Erythroblast (primary cell): ENCODE data around the gene STIM1.

Experiments
- GATA1 ChIP-seq: IDR thresholded peaks from 2 replicates; pipeline ENCODE4 v1.6.1; 2011; ENCODE audit warnings: low read depth, mild to moderate bottlenecking, control low read depth, low read length, moderate library complexity
- POLR2A ChIP-seq: IDR thresholded peaks from 2 replicates; pipeline ENCODE4 v1.6.1; 2011; ENCODE audit warnings: mild to moderate bottlenecking, low read length

DNA sequence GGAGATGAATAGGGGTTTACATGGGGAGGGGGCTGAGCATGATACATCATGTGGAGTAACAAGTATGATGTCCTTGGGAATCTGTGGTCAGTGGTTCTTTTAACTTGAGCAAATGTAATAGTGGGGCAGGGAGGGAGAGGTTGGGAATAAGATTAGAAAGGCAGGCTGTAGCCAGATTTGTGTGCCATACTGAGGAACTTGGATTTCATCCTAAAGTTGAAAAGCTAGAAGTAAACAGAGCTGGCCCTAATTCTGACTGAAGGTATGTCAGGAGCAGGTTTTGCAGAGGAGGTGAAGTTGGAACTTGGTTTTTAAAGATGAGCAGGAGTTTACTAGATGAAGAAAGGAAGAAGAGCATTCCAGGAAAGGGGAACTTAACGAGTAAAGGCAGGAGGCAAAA, 130.8 kb downstream of the STIM1 start:
- TF ChIP-seq POLR2A (no peak), GATA1 (no peak)
